Measurements from ENCODE around the gene MAD1L1. TPM values are rescaled to one million over a fixed set of nuclear protein-coding genes. Genes with fewer than 3 reads are reported as not detected.

Gene MAD1L1
- total and polyA plus RNA-seq, 2 of the 13 experiments (the other 11 are each of a cell fraction or from before 2014, with no cell fraction given), result 17.4 to 64.7 TPM

DNA sequence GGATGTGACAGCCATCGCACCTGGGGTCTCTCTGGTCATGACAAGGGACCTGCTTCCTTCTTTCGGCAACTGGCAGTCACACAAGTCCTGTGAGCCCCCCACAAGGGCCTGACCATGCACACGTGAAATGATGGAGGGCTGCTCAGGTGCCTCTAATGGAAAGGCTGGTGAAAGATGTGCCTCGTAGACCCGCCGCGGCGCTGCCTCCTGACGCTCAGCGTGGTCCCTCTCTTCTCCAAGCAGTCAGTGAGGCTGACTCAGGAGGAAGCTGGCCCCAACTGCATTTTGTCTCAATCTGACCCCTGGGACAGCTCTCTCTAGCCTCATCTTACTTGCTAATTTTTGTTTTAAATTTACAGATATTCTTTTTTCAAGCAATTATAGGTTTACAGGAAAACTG, 100.9 kb downstream of the MAD1L1 start:
- Histone ChIP-seq H4K20me1 (ENCODE audit: insufficient read depth, low read length) (no peaks in the 10 kb centered on the region), H3K36me3 (replicated peaks in 1 of 2; ENCODE audit: control insufficient read depth in 1 of 2, insufficient read depth in 2 of 2, low read length in 2 of 2) (peaks cover 16 to 44% of the 10 kb centered on the region in 2 experiments), H3K4me1 (ENCODE audit: insufficient read depth, low read length) (no peaks in the 10 kb centered on the region), H3K27ac (ENCODE audit: extremely low read length, insufficient read depth, low read length) (no peak overlapping the region), H3K79me2 (ENCODE audit: insufficient read depth, low read length) (no peaks in the 10 kb centered on the region), H3K27me3 (ENCODE audit: control insufficient read depth in 1 of 2, insufficient read depth in 2 of 2, low read length in 2 of 2) (no peaks in the 10 kb centered on the region), H3K4me2 (ENCODE audit: low read depth, low read length) (no peak overlapping the region), H2AFZ (ENCODE audit: low read length) (no peak overlapping the region), H3K9ac (ENCODE audit: insufficient read depth, low read depth, low read length) (no peak overlapping the region), H3K9me3 (ENCODE audit: low read length) (no peaks in the 10 kb centered on the region), H3K4me3 (replicated peaks in 1 of 3; ENCODE audit: insufficient read depth in 1 of 3, low read depth in 2 of 3, low read length in 3 of 3) (no peak overlapping the region)
- no peak for DNase-seq (ENCODE audit: low spot score)
- BruUV-seq (replicated peaks), result no TSS peak
- ATAC-seq, result no peak
- intact Hi-C loops (cut with micrococcal nuclease; ENCODE audit: unreplicated experiment) (no loop called here), in situ Hi-C loops (cut with HindIII; ENCODE audit: extremely low pct_ligation_motif_present, low pct_unique_long_range_greater_than_20kb) (no loop called here)
- ChIA-PET CTCF (ENCODE audit: low intra/inter-chr PET ratio, low total read pairs) (no interaction called here), POLR2A (no interaction called here)
- WGBS (ENCODE audit: low lambda C conversion rate), result 92% methylated on average over 7 of the region's 10 CpGs
- no peak for FAIRE-seq
- no peak for TF ChIP-seq ZNF790 (CRISPR knock-in tag; IDR thresholded peaks at IDR 0.05; ENCODE audit: borderline replicate concordance)
- no peak for TF ChIP-seq NFKB2 (CRISPR knock-in tag; IDR thresholded peaks at IDR 0.05; ENCODE audit: borderline replicate concordance)
- TF ChIP-seq ETV5 (CRISPR knock-in tag; IDR thresholded peaks at IDR 0.05; ENCODE audit: borderline replicate concordance), result no peak
- TF ChIP-seq CREBL2 (CRISPR knock-in tag; IDR thresholded peaks at IDR 0.05; ENCODE audit: borderline replicate concordance), result no peak
- TF ChIP-seq DDIT3 (CRISPR knock-in tag; IDR thresholded peaks at IDR 0.05), result no peak
- TF ChIP-seq ERF (CRISPR knock-in tag; IDR thresholded peaks at IDR 0.05), result no peak
- TF ChIP-seq, protein P1, sequence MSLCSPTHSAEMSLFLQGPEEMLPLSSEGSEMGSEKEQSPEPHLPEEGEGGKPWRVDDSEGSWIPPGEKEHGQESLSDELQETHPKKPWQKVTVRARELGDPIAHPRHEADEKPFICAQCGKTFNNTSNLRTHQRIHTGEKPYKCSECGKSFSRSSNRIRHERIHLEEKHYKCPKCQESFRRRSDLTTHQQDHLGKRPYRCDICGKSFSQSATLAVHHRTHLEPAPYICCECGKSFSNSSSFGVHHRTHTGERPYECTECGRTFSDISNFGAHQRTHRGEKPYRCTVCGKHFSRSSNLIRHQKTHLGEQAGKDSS (CRISPR knock-in tag; IDR thresholded peaks at IDR 0.05; ENCODE audit: borderline replicate concordance, low read depth), result no peak
- TF ChIP-seq, protein P2, sequence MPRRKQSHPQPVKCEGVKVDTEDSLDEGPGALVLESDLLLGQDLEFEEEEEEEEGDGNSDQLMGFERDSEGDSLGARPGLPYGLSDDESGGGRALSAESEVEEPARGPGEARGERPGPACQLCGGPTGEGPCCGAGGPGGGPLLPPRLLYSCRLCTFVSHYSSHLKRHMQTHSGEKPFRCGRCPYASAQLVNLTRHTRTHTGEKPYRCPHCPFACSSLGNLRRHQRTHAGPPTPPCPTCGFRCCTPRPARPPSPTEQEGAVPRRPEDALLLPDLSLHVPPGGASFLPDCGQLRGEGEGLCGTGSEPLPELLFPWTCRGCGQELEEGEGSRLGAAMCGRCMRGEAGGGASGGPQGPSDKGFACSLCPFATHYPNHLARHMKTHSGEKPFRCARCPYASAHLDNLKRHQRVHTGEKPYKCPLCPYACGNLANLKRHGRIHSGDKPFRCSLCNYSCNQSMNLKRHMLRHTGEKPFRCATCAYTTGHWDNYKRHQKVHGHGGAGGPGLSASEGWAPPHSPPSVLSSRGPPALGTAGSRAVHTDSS (CRISPR knock-in tag; conservative IDR thresholded peaks at IDR 0.05), result no peak
- no peak for TF ChIP-seq ZHX1 (CRISPR knock-in tag; IDR thresholded peaks at IDR 0.05; ENCODE audit: low read depth)
- TF ChIP-seq PRMT3 (CRISPR knock-in tag; IDR thresholded peaks at IDR 0.05; ENCODE audit: borderline replicate concordance, low read depth), result no peak
- no peak for TF ChIP-seq MIER2 (CRISPR knock-in tag; IDR thresholded peaks at IDR 0.05)
- no peak for TF ChIP-seq KLF12 (CRISPR knock-in tag; IDR thresholded peaks at IDR 0.05; ENCODE audit: borderline replicate concordance)
- TF ChIP-seq RFXANK (CRISPR knock-in tag; IDR thresholded peaks at IDR 0.05), result no peak
- TF ChIP-seq ZNF260 (CRISPR knock-in tag; IDR thresholded peaks at IDR 0.05; ENCODE audit: borderline replicate concordance, low read depth), result no peak
- TF ChIP-seq, protein P3, sequence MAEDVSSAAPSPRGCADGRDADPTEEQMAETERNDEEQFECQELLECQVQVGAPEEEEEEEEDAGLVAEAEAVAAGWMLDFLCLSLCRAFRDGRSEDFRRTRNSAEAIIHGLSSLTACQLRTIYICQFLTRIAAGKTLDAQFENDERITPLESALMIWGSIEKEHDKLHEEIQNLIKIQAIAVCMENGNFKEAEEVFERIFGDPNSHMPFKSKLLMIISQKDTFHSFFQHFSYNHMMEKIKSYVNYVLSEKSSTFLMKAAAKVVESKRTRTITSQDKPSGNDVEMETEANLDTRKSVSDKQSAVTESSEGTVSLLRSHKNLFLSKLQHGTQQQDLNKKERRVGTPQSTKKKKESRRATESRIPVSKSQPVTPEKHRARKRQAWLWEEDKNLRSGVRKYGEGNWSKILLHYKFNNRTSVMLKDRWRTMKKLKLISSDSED (CRISPR knock-in tag; IDR thresholded peaks at IDR 0.05), result no peak
- TF ChIP-seq JDP2 (CRISPR knock-in tag; IDR thresholded peaks at IDR 0.05; ENCODE audit: borderline replicate concordance), result no peak
- TF ChIP-seq, protein P4, sequence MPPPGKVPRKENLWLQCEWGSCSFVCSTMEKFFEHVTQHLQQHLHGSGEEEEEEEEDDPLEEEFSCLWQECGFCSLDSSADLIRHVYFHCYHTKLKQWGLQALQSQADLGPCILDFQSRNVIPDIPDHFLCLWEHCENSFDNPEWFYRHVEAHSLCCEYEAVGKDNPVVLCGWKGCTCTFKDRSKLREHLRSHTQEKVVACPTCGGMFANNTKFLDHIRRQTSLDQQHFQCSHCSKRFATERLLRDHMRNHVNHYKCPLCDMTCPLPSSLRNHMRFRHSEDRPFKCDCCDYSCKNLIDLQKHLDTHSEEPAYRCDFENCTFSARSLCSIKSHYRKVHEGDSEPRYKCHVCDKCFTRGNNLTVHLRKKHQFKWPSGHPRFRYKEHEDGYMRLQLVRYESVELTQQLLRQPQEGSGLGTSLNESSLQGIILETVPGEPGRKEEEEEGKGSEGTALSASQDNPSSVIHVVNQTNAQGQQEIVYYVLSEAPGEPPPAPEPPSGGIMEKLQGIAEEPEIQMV (CRISPR knock-in tag; IDR thresholded peaks at IDR 0.05; ENCODE audit: low read depth), result no peak

All from HepG2 (cell line).